IMR-90 (cell line): ENCODE results near the gene HKDC1. TPM values are rescaled to one million over a fixed set of nuclear protein-coding genes. Genes with fewer than 3 reads are reported as not detected.

ENCODE experiments used
- ATAC-seq: fragments of 200-7000 bp; cut with Tn5 transposase; 2 replicates; pipeline ENCODE4 v1.9.1; 2020; ENCODE audit warnings: low read depth, mild to moderate bottlenecking, moderate library complexity
- BruUV-seq: library from RNA; stranded (reverse); fragments of 400-500 nt; replicated peaks from 2 replicates; lab custom pipeline; 2021; lab: Mats Ljungman, UMichigan
- CTCF ChIA-PET: fragments of 300-600 bp; formaldehyde crosslinking; extraction: SDS; loops from one replicate; lab custom pipeline; 2021; ENCODE audit warnings: antibody characterized with exemption; lab: Yijun Ruan, JAX
- POLR2A ChIA-PET: fragments of 300-600 bp; sonication (Branson Sonifier 250); formaldehyde crosslinking; loops from one replicate; lab custom pipeline; 2022; ENCODE audit warnings: antibody characterized with exemption; ENCODE audit not compliant: unreplicated experiment; lab: Charles Lee
- DNase-seq: peaks from one replicate; pipeline ENCODE4 v3.0.0; 2013
- H2AFZ ChIP-seq: replicated peaks from 2 replicates; pipeline ENCODE3; 2013; ENCODE audit warnings: low read length, mild to moderate bottlenecking; ENCODE audit not compliant: poor library complexity
- H2AK5ac ChIP-seq: 2 replicates; pipeline ENCODE4 v1.6.1; 2013; ENCODE audit warnings: low read depth, low read length, inconsistent platforms
- H2AK9ac ChIP-seq: replicated peaks from 2 replicates; pipeline ENCODE3; 2013; ENCODE audit warnings: mild to moderate bottlenecking, low read depth, low read length, moderate library complexity; ENCODE audit not compliant: poor library complexity
- H2BK120ac ChIP-seq: 2 replicates; pipeline ENCODE4 v1.6.1; 2013; ENCODE audit warnings: low read depth, low read length, inconsistent platforms
- H2BK15ac ChIP-seq: 3 replicates; pipeline ENCODE4 v1.6.1; 2013; ENCODE audit warnings: low read depth, low read length, inconsistent platforms
- H2BK20ac ChIP-seq: 2 replicates; pipeline ENCODE4 v1.6.1; 2013; ENCODE audit warnings: low read depth, mild to moderate bottlenecking, inconsistent platforms, low read length, moderate library complexity
- H2BK5ac ChIP-seq: 2 replicates; pipeline ENCODE4 v1.6.1; 2013; ENCODE audit warnings: mild to moderate bottlenecking, low read depth, low read length, inconsistent platforms; ENCODE audit not compliant: poor library complexity, severe bottlenecking
- H3K14ac ChIP-seq: replicated peaks from 2 replicates; pipeline ENCODE4 v1.6.1; 2013; ENCODE audit warnings: low read depth, low read length, inconsistent platforms
- H3K18ac ChIP-seq: 2 replicates; pipeline ENCODE4 v1.6.1; 2013; ENCODE audit warnings: low read depth, low read length, control low read depth
- H3K23ac ChIP-seq: 2 replicates; pipeline ENCODE4 v1.6.1; 2013; ENCODE audit warnings: low read depth, low read length, inconsistent platforms
- H3K27ac ChIP-seq: 2 replicates; pipeline ENCODE4 v1.5.1; 2013; ENCODE audit warnings: mild to moderate bottlenecking, control low read depth, low read length; ENCODE audit not compliant: insufficient read depth
- H3K27me3 ChIP-seq: 2 replicates; pipeline ENCODE4 v1.6.1; 2013; ENCODE audit warnings: low read length; ENCODE audit not compliant: control insufficient read depth, insufficient read depth
- H3K36me3 ChIP-seq: 2 replicates; pipeline ENCODE4 v1.6.1; 2013; ENCODE audit warnings: low read length, mixed read lengths; ENCODE audit not compliant: control insufficient read depth, insufficient read depth
- H3K4ac ChIP-seq: 2 replicates; pipeline ENCODE4 v1.6.1; 2013; ENCODE audit warnings: low read depth, low read length, inconsistent platforms
- H3K4me1 ChIP-seq: 2 replicates; pipeline ENCODE4 v1.6.1; 2013; ENCODE audit warnings: low read length, mixed read lengths; ENCODE audit not compliant: control insufficient read depth, insufficient read depth
- H3K4me2 ChIP-seq: 2 replicates; pipeline ENCODE4 v1.6.1; 2013; ENCODE audit warnings: low read depth, mild to moderate bottlenecking, control low read depth, low read length, moderate library complexity
- H3K4me3 ChIP-seq: 2 replicates; pipeline ENCODE4 v1.5.1; 2013; ENCODE audit warnings: low read depth, mild to moderate bottlenecking, control low read depth, low read length, moderate library complexity; ENCODE audit not compliant: insufficient read depth
- H3K56ac ChIP-seq: 2 replicates; pipeline ENCODE4 v1.6.1; 2013; ENCODE audit warnings: low read length, inconsistent platforms; ENCODE audit not compliant: insufficient read depth; ENCODE audit errors: extremely low read depth
- H3K79me1 ChIP-seq, 2 experiments: 2 replicates each; pipeline ENCODE4 v1.6.1; 2013; ENCODE audit warnings: low read length in 2 of 2, inconsistent platforms in 1 of 2, low read depth in 1 of 2
- H3K9ac ChIP-seq: 2 replicates; pipeline ENCODE4 v1.6.1; 2013; ENCODE audit warnings: low read depth, low read length, control low read depth
- H3K9me1 ChIP-seq: 2 replicates; pipeline ENCODE4 v1.6.1; 2013; ENCODE audit warnings: low read length, inconsistent platforms; ENCODE audit not compliant: insufficient read depth
- H3K9me3 ChIP-seq: 2 replicates; pipeline ENCODE4 v1.6.1; 2013; ENCODE audit warnings: low read length; ENCODE audit not compliant: control insufficient read depth, insufficient read depth
- H4K20me1 ChIP-seq: 2 replicates; pipeline ENCODE4 v1.6.1; 2013; ENCODE audit warnings: low read length, inconsistent platforms; ENCODE audit not compliant: insufficient read depth
- H4K5ac ChIP-seq: 2 replicates; pipeline ENCODE4 v1.6.1; 2013; ENCODE audit warnings: mild to moderate bottlenecking, low read depth, low read length, control low read depth
- H4K8ac ChIP-seq, 2 experiments: 2 replicates each; pipeline ENCODE4 v1.6.1; 2013; ENCODE audit warnings: low read depth in 2 of 2, low read length in 2 of 2, control low read depth in 1 of 2, inconsistent platforms in 1 of 2
- H4K91ac ChIP-seq: 2 replicates; pipeline ENCODE4 v1.6.1; 2013; ENCODE audit warnings: low read depth, low read length, inconsistent platforms; ENCODE audit not compliant: insufficient read depth
- BHLHE40 ChIP-seq: fragments of 150-350 bp; IDR thresholded peaks from 2 replicates; pipeline ENCODE4 v1.6.1; 2016; ENCODE audit warnings: mild to moderate bottlenecking, low read depth, low read length
- CEBPB ChIP-seq: IDR thresholded peaks from 2 replicates; pipeline ENCODE4 v1.6.1; 2012; ENCODE audit warnings: low read depth, low read length, improper control_type of control experiment
- CHD1 ChIP-seq: IDR thresholded peaks from 2 replicates; pipeline ENCODE4 v1.6.1; 2012; ENCODE audit warnings: low read depth, low read length, improper control_type of control experiment
- CTCF ChIP-seq: conservative IDR thresholded peaks from 2 replicates; pipeline ENCODE4 v1.5.1; 2012; ENCODE audit warnings: mild to moderate bottlenecking, low read depth, low read length, improper control_type of control experiment
- ELK1 ChIP-seq: fragments of 150-350 bp; IDR thresholded peaks from 2 replicates; pipeline ENCODE4 v1.6.1; 2016; ENCODE audit warnings: low read depth, mild to moderate bottlenecking, low read length, moderate library complexity, borderline replicate concordance
- FOS ChIP-seq: fragments of 150-350 bp; IDR thresholded peaks from 2 replicates; pipeline ENCODE4 v1.6.1; 2016; ENCODE audit warnings: low read depth, low read length
- MAFK ChIP-seq: IDR thresholded peaks from 2 replicates; pipeline ENCODE4 v1.6.1; 2012; ENCODE audit warnings: low read depth, low read length, improper control_type of control experiment
- MAZ ChIP-seq: IDR thresholded peaks from 2 replicates; pipeline ENCODE4 v1.6.1; 2012; ENCODE audit warnings: low read depth, mild to moderate bottlenecking, low read length, improper control_type of control experiment, moderate library complexity, borderline replicate concordance
- MXI1 ChIP-seq: IDR thresholded peaks from 2 replicates; pipeline ENCODE4 v1.6.1; 2012; ENCODE audit warnings: low read depth, mild to moderate bottlenecking, low read length, moderate library complexity, borderline replicate concordance
- NFE2L2 ChIP-seq: fragments of 150-350 bp; IDR thresholded peaks from 2 replicates; pipeline ENCODE4 v1.6.1; 2016; ENCODE audit warnings: low read depth, mild to moderate bottlenecking, low read length
- POLR2A ChIP-seq: IDR thresholded peaks from 2 replicates; pipeline ENCODE4 v1.6.1; 2012; ENCODE audit warnings: mild to moderate bottlenecking, low read depth, low read length
- RAD21 ChIP-seq: IDR thresholded peaks from 2 replicates; pipeline ENCODE4 v1.6.1; 2012; ENCODE audit warnings: low read length, improper control_type of control experiment
- RCOR1 ChIP-seq: IDR thresholded peaks from 2 replicates; pipeline ENCODE4 v1.6.1; 2012; ENCODE audit warnings: mild to moderate bottlenecking, low read length, improper control_type of control experiment; ENCODE audit not compliant: insufficient replicate concordance
- RFX5 ChIP-seq: IDR thresholded peaks from 2 replicates; pipeline ENCODE4 v1.8.0; 2012; ENCODE audit warnings: low read depth, mild to moderate bottlenecking, low read length, moderate library complexity
- SMC3 ChIP-seq: fragments of 150-350 bp; IDR thresholded peaks from 2 replicates; pipeline ENCODE4 v1.6.1; 2016; ENCODE audit warnings: low read depth, mild to moderate bottlenecking, antibody characterized with exemption, low read length, moderate library complexity
- USF2 ChIP-seq: fragments of 150-350 bp; IDR thresholded peaks from 2 replicates; pipeline ENCODE4 v1.6.1; 2017; ENCODE audit warnings: mild to moderate bottlenecking, antibody characterized with exemption, low read length, low read depth
- WGBS, 2 experiments: methylation state at CpG; one replicate each; pipeline versions ENCODE4 v1.1.5 to v1.1.7; 2013; ENCODE audit warnings: missing lambda C conversion rate in 2 of 2; ENCODE audit not compliant: insufficient read length in 1 of 2; ENCODE audit errors: extremely low coverage in 2 of 2; 5-methylcytosine and 5-hydroxymethylcytosine counted together
- dilution Hi-C: fragments of 300-500 bp; cut with HindIII; formaldehyde crosslinking; loops from one replicate; pipeline ENCODE4 v1.14.3; 2018; ENCODE audit warnings: low sequenced_read_pairs; ENCODE audit not compliant: unreplicated experiment
- in situ Hi-C: fragments of 300-500 bp; cut with MboI; formaldehyde crosslinking; loops from 3 replicates; pipeline ENCODE4 v1.14.3; 2019; ENCODE audit warnings: low sequenced_read_pairs, inconsistent platforms, mixed read lengths
- intact Hi-C: fragments of 100-400 bp; cut with micrococcal nuclease; formaldehyde crosslinking; loops from 2 replicates; pipeline ENCODE4 v1.10.0; 2022
- polyA plus RNA-seq, 3 experiments: library from polyadenylated mRNA; depleted of rRNA; stranded (reverse); fragments of >200 nt; gene quantifications; 2 replicates each; pipeline ENCODE4 v1.2.3, GENCODE V29; 2012; ENCODE audit warnings: low replicate concordance in 1 of 3
- total RNA-seq: library from RNA; depleted of rRNA; stranded (reverse); fragments of >200 nt; gene quantifications from 2 replicates; pipeline ENCODE4 v1.2.3, GENCODE V29; 2012

The HKDC1 gene
- total and polyA plus RNA-seq, 2 of the 4 experiments (the other 2 are of a cell fraction): under 0.01 to 0.03 TPM

- H3K4me3 ChIP-seq: no peak overlapping the region
- TF ChIP-seq BHLHE40 (no peak), FOS (no peak), RFX5 (no peak), POLR2A (no peak), RAD21 (no peak), USF2 (no peak), MAZ (no peak), CHD1 (no peak), ELK1 (no peak), MXI1 (no peak), MAFK (no peak), CTCF (no peak), SMC3 (no peak), NFE2L2 (no peak), CEBPB (no peak), RCOR1 (no peak)
- no peaks in the 10 kb centered on the region for H3K79me1 ChIP-seq
- no peaks in the 10 kb centered on the region for H3K9me3 ChIP-seq
- H4K20me1 ChIP-seq: no peaks in the 10 kb centered on the region
- no peak overlapping the region for H2BK120ac ChIP-seq
- no peak overlapping the region for H4K91ac ChIP-seq
- no peak overlapping the region for H4K5ac ChIP-seq
- H2AK5ac ChIP-seq: no peak overlapping the region
- H3K14ac ChIP-seq: no peak overlapping the region
- no peaks in the 10 kb centered on the region for H3K9me1 ChIP-seq
- intact Hi-C loops (no loop called here), in situ Hi-C loops (no loop called here), dilution Hi-C loops (no loop called here)
- no peak overlapping the region for H2AFZ ChIP-seq
- H2BK5ac ChIP-seq: no peak overlapping the region
- no peak overlapping the region for H3K9ac ChIP-seq
- H3K27ac ChIP-seq: no peak overlapping the region
- no peak overlapping the region for H2BK20ac ChIP-seq
- H3K23ac ChIP-seq: no peak overlapping the region
- H3K4me1 ChIP-seq: no peaks in the 10 kb centered on the region
- H3K18ac ChIP-seq: no peak overlapping the region
- peaks cover 62% of the 10 kb centered on the region for H3K27me3 ChIP-seq
- no peak overlapping the region for H3K4ac ChIP-seq
- no peak overlapping the region for H3K56ac ChIP-seq
- WGBS, 2 experiments: 40% methylated on average over 1 of the region's 3 CpGs; no CpG with 5 or more reads in 1 of the 2 experiments
- POLR2A ChIA-PET: no interaction called here
- H3K36me3 ChIP-seq: no peaks in the 10 kb centered on the region
- CTCF ChIA-PET: no interaction called here
- H2AK9ac ChIP-seq: no peak overlapping the region
- no peak overlapping the region for H3K4me2 ChIP-seq
- ATAC-seq (no peak), DNase-seq (no peak)
- H4K8ac ChIP-seq: no peak overlapping the region
- H2BK15ac ChIP-seq: no peak overlapping the region
- BruUV-seq: no TSS peak
Measured at GRCh38 chr10:69259547-69260243, 39.6 kb downstream of the HKDC1 start.
